Epithelial cell of umbilical artery (primary cell): ENCODE data around the gene BEND7. TPM values are rescaled to one million over a fixed set of nuclear protein-coding genes. Genes with fewer than 3 reads are reported as not detected.

ENCODE experiments used
- total RNA-seq: library from RNA; depleted of rRNA; stranded (reverse); fragments of >200 nt; gene quantifications from 2 replicates; pipeline ENCODE4 v1.2.3, GENCODE V29; 2014

BEND7 gene
- total RNA-seq: 5.8 and 7.8 TPM in 2 replicates

GRCh38 chr10:13528875-13529713 lies at the start of gene BEND7:
TSS of gene BEND7 (minus strand) at chr10:13529014. CDS start at chr10:13528533, 481 bp downstream.

Other genes with a start within 250 kb of the BEND7 start
- gene PHYH, start 228.9 kb downstream of the BEND7 start, total RNA-seq: 7.5 and 7.9 TPM in 2 replicates
- 34.8 and 40.4 TPM in 2 replicates for gene SEPHS1, start 180.7 kb downstream of the BEND7 start, total RNA-seq
- 42.6 and 45.4 TPM in 2 replicates for gene PRPF18, start 58.0 kb upstream of the BEND7 start, total RNA-seq